Measurements from ENCODE around the gene MYL11.
"Not testable (repeated sequence)": the region's sequence is repeated elsewhere in the genome, so short reads cannot be mapped to it uniquely, and the experiment has no call there.

Gene MYL11

DNA sequence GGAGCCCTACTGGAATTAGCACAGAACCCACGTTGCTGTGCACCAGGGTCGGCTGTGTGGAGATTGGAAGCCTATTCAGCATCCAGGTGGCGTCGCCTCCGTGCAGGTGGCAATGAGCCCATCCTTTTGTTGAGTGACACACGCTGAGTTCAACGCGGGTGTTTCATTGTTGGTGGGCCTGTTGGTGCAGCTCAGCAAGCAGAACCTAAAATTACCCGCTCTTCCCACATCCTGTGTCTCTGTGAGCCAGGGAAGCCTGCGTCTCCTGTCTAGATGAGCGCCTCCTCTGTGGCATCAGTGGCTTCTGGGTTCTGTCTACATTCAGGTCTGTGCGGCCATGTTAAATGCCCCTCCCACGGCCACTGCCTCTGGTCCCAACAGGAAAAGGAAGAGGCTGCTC, 34.0 kb upstream of the MYL11 start (continued):
- TF ChIP-seq ARNTL (CRISPR knock-in tag; IDR thresholded peaks at IDR 0.05; ENCODE audit: borderline replicate concordance, low read depth) (no peak), ZFP3 (CRISPR knock-in tag; IDR thresholded peaks at IDR 0.05) (no peak), TOX (CRISPR knock-in tag; IDR thresholded peaks at IDR 0.05; ENCODE audit: borderline replicate concordance) (no peak)

GRCh38 chr16:30341971-30342370, 32.6 kb upstream of the MYL11 start:
- ATAC-seq = not testable (repeated sequence)

- TF ChIP-seq PATZ1 (CRISPR knock-in tag; IDR thresholded peaks at IDR 0.05; ENCODE audit: borderline replicate concordance) (no peak), ZFP30 (CRISPR knock-in tag; IDR thresholded peaks at IDR 0.05) (no peak), OSR1 (CRISPR knock-in tag; IDR thresholded peaks at IDR 0.05) (no peak), ISL1 (CRISPR knock-in tag; IDR thresholded peaks at IDR 0.05) (no peak), RARB (CRISPR knock-in tag; IDR thresholded peaks at IDR 0.05) (no peak), SNAI2 (CRISPR knock-in tag; IDR thresholded peaks at IDR 0.05) (no peak), TSHZ2 (CRISPR knock-in tag; IDR thresholded peaks at IDR 0.05) (no peak), GLIS3 (CRISPR knock-in tag; IDR thresholded peaks at IDR 0.05) (no peak), ZFP3 (CRISPR knock-in tag; IDR thresholded peaks at IDR 0.05) (no peak), BACH2 (CRISPR knock-in tag; IDR thresholded peaks at IDR 0.05; ENCODE audit: borderline replicate concordance) (no peak), ZNF8 (CRISPR knock-in tag; IDR thresholded peaks at IDR 0.05) (no peak), ZC3H10 (CRISPR knock-in tag; IDR thresholded peaks at IDR 0.05) (no peak), ESRRG (CRISPR knock-in tag; IDR thresholded peaks at IDR 0.05) (no peak), ZNF565 (CRISPR knock-in tag; conservative IDR thresholded peaks at IDR 0.05; ENCODE audit: low read depth) (no peak), CREB5 (CRISPR knock-in tag; IDR thresholded peaks at IDR 0.05; ENCODE audit: low read depth) (no peak)
- TF ChIP-seq, protein P1, sequence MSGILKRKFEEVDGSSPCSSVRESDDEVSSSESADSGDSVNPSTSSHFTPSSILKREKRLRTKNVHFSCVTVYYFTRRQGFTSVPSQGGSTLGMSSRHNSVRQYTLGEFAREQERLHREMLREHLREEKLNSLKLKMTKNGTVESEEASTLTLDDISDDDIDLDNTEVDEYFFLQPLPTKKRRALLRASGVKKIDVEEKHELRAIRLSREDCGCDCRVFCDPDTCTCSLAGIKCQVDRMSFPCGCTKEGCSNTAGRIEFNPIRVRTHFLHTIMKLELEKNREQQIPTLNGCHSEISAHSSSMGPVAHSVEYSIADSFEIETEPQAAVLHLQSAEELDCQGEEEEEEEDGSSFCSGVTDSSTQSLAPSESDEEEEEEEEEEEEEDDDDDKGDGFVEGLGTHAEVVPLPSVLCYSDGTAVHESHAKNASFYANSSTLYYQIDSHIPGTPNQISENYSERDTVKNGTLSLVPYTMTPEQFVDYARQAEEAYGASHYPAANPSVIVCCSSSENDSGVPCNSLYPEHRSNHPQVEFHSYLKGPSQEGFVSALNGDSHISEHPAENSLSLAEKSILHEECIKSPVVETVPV (CRISPR knock-in tag; IDR thresholded peaks at IDR 0.05) = no peak
- no peak for ATAC-seq
Observed at GRCh38 chr16:30342751-30343490, 31.7 kb upstream of the MYL11 start.

DNA sequence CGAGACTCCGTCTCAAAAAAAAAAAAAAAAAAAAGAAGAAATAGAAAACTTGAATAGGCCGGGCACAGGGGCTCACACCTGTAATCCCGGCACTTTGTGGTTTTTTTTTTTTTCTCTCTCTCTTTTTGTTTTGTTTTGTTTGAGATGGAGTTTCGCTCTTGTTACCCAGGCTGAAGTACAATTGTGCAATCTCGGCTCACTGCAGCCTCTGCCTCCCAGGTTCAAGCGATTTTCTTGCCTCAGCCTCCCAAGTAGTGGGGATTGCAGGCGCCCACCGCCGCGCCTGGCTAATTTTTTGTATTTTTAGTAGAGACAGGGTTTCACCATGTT, 31.1 kb upstream of the MYL11 start:
- ATAC-seq = not testable (repeated sequence)

DNA sequence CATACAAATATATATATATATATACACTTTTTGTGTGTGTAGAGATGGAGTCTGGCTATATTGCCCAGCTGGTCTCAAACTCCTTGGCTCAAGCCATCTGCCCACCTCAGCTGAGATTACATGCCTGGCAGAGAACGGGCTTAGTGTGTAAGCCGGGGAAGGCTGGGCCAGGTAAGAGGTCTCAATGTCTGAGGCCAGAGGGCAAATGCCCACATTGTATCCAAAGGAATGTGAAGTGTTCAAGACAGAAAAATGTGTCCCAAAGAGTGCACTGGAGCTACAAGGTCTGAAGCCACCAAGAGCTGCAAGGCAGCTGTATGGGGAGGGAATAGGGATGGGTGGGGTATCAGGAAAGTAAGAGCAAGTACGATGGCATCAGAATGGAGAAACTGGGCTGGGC, 28.3 kb upstream of the MYL11 start:
- TF ChIP-seq BACH2 (CRISPR knock-in tag; IDR thresholded peaks at IDR 0.05; ENCODE audit: borderline replicate concordance) = no peak
- TF ChIP-seq CREB5 (CRISPR knock-in tag; IDR thresholded peaks at IDR 0.05; ENCODE audit: low read depth) = no peak
- TF ChIP-seq TCF4 (CRISPR knock-in tag; IDR thresholded peaks at IDR 0.05; ENCODE audit: borderline replicate concordance) = no peak
- TF ChIP-seq TSHZ2 (CRISPR knock-in tag; IDR thresholded peaks at IDR 0.05) = no peak
- TF ChIP-seq, protein P1 (CRISPR knock-in tag; IDR thresholded peaks at IDR 0.05) = no peak
- no peak for TF ChIP-seq ZNF565 (CRISPR knock-in tag; conservative IDR thresholded peaks at IDR 0.05; ENCODE audit: low read depth)
- TF ChIP-seq ARNTL (CRISPR knock-in tag; IDR thresholded peaks at IDR 0.05; ENCODE audit: borderline replicate concordance, low read depth) = no peak
- TF ChIP-seq ZNF70 (CRISPR knock-in tag; IDR thresholded peaks at IDR 0.05) = no peak
- no peak for TF ChIP-seq PPARA (CRISPR knock-in tag; IDR thresholded peaks at IDR 0.05; ENCODE audit: borderline replicate concordance)
- no peak for TF ChIP-seq GLIS3 (CRISPR knock-in tag; IDR thresholded peaks at IDR 0.05)
- TF ChIP-seq ZFP30 (CRISPR knock-in tag; IDR thresholded peaks at IDR 0.05) = no peak
- TF ChIP-seq OSR1 (CRISPR knock-in tag; IDR thresholded peaks at IDR 0.05) = no peak

More for the DNA sequence above, 28.3 kb upstream of the MYL11 start:
- no peak for ATAC-seq
